Activated CD8-positive, alpha-beta memory T cell treated with anti-CD3 and anti-CD28 coated beads for 4 hours (primary cell): ENCODE measurements around the gene ANKRD6.

ENCODE experiments used
- DNase-seq, 2 donors: peaks; one replicate each; pipeline ENCODE4 v3.0.0-alpha.2; 2020; ENCODE audit warnings: low read depth in 2 of 2

Gene ANKRD6

DNA sequence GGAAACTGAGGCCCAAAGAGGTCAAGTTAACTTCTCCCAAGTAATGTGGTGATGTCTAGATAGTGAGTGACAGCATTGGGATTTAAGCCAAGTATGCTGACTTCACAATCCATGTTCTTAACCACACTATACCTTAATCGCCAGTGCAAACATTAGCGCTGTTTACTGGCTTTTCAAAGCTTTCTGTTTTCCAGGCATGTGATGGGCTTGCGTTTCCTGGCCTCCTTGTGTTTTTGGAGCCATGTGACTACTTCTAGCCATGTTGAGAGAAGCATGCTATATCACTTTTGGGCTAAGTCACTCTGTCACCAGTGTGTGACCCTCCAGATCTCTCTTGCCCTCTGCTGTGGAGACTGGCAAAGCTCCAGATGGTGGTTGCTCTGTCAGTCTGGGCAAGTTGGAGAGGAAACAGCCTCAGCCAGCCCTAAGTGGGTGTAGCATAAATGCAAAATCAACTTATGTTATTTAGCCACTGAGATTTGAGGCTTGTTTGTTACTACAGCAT lies 76.9 kb downstream of the ANKRD6 start:
- no peak for DNase-seq

DNA sequence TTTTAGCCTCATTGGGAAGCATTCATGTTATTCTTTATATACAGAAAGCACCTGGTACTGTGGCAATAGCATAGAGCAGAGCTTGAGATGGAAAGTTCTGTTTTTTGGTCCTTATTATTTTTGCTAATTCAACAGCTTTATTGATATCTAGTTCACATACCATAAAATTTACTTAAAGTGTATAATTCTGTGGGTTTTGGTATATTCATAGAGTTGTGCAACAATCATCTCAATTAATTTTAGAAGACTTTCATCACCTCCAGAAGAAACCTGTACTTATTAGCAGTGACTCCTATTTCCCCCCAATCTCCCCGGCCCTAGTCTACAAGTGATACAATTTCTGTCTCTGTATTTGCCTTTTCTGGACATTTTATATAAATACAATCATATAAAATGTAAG lies 77.4 kb downstream of the ANKRD6 start:
- DNase-seq, result no peak

GRCh38 chr6:89518352-89519055 lies 85.6 kb downstream of the ANKRD6 start:
- no peak for DNase-seq

DNA sequence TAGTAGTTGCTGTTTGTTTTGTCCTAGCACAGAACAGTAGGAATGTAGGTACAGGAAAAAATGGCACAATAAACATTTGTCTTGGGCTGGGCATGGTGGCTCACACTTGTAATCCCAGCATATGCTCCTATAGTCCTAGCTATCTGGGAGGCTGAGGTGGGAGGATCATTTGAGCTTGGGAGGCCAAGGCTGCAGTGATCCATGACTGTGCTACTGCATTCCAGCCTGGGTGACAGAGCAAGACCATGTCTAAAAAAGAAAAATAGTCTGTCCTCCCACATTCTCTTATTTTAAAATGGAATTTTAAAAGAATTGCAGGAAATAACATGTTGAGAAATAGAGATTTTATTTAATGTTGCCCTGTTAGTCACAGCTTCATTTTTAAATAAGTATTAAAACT lies 87.8 kb downstream of the ANKRD6 start:
- no peak for DNase-seq

DNA sequence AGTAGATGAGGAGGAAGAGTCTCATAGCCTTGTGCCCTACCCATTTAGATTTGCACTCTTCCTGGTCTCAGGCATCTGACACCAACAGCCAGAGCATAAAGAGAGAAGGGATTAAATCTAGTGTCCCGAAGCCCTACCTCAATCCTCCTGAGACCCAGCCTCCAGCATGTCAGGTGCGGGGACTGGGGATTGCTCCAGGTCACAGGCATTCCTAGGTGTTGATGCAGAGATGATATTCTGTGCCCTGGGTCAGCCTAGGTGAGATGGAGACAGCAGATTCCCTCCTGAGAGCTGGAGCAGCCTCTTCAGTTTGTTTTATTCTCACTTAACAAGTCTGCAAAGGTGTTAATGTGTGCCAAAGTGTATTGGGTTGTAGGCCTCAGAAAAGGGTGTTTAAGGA lies 89.8 kb downstream of the ANKRD6 start:
- DNase-seq, result no peak

- no peak for DNase-seq
Measured at GRCh38 chr6:89525786-89526562, 93.0 kb downstream of the ANKRD6 start.

- no peak for DNase-seq
Measured at GRCh38 chr6:89526563-89526869, 93.6 kb downstream of the ANKRD6 start.

- no peak for DNase-seq
Measured at GRCh38 chr6:89527634-89528033, 94.7 kb downstream of the ANKRD6 start.

DNA sequence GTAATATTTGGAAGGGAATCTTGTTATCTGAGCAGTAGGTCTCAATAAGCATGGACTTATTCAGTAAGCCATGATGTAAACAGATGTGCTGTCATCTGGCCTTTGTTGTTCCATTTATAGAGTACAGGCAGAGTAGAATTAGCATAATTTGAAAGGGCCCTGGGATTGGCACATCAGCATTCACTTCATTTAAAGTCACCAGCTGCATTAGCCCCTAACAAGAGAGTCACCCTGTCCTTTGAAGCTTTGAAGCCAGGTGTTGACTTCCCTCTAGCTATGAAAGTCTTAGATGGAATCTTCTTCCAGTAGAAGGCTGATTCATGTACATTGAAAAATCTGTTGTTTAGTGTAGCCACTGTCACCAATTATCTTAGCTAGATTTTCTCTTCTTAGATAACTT lies 95.9 kb downstream of the ANKRD6 start:
- no peak for DNase-seq

DNA sequence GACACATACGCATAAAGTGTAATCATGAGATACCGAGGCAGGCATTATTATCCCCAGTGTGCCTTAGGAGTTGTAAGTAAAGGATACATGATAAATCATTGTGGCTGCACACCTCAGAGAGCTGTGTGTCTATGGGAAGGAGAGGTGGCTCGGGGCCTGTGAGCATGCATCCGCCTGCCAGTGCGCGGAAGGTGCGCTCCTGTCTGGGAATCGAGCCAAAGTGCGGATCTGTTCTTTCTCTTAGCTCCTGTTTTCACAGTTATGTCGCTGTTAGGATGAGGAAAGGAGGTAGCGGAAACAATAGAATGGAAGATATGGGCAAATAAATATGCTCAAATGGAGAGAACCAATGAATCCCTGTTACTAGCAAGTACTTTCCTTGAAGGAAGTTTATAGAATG lies 98.0 kb downstream of the ANKRD6 start:
- DNase-seq, result no peak

DNA sequence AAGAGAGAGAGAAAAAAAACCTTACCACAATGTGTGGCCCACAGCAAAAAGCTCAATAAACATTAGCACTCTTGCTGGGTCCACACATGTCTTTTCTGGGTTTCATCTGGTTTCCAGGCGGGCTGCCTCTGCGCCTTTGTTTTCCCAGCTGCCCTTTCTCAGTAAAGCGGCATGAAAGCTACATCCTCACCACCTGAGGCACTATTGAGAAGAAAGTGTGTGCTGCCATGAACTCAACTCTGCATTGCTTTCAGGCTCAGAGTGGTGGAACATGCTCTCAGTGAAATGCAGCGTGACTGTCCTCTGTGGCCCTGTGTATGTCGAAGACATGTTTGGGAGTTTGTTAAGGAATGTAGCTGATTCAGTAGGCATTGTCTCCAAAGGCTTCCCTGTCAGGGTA lies 103.3 kb downstream of the ANKRD6 start:
- DNase-seq, result no peak

- DNase-seq, result no peak
Measured at GRCh38 chr6:89539779-89540178, 106.8 kb downstream of the ANKRD6 start.

- DNase-seq, result no peak
Measured at GRCh38 chr6:89542081-89542857, 109.3 kb downstream of the ANKRD6 start.

DNA sequence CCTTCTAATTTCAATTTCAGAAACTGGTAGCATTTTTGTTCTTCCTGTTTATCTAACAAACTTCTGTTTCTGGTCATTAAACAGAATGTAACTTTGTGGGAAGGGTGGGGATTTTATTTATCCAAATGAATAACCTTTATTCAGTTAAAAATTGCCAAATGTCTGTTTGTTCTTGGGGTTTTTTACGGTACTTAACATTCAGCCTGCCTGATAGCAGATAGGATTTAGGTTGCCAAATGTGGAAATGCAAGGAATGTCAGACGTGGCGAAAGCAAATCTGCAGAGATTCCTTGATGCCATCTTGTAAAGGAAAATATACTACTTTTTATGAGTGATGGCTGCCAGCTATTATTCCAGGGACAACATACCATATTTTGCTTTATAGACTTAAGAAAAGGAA lies 109.9 kb downstream of the ANKRD6 start:
- no peak for DNase-seq

DNA sequence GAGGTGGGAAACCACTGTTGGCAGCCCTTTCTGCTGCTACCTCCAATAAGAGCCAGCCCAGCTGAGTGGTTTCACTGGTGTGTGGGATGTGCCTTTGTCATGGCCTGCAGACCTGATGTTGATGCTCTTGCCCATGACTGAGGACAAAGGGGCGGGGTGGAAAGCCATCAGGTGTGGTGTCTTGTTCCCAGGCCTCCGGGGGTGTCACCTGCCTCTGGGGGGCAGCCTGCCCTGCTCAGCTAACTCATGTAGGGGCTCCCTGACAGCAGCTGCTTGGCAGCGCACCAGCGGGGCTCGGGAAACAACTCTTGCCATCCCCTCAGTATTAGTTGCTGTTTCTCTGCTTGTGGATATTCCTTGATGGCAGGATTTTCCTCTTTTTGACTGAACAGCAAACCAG lies 114.3 kb downstream of the ANKRD6 start:
- DNase-seq, result no peak

GRCh38 chr6:89553431-89553830 lies 120.5 kb downstream of the ANKRD6 start:
- DNase-seq, result no peak

- DNase-seq, result no peak
Measured at GRCh38 chr6:89554106-89554505, 121.2 kb downstream of the ANKRD6 start.

GRCh38 chr6:89555031-89555430 lies 122.1 kb downstream of the ANKRD6 start:
- no peak for DNase-seq

- no peak for DNase-seq
Measured at GRCh38 chr6:89555806-89556205, 122.9 kb downstream of the ANKRD6 start.

GRCh38 chr6:89559487-89559886 lies 126.5 kb downstream of the ANKRD6 start:
- no peak for DNase-seq

- no peak for DNase-seq
Measured at GRCh38 chr6:89562093-89562973, 129.4 kb downstream of the ANKRD6 start.

- no peak for DNase-seq
Measured at GRCh38 chr6:89563866-89564265, 130.9 kb downstream of the ANKRD6 start.
